GM12801 (cell line): ENCODE measurements around the gene ZSCAN21.

Experiments used
- CTCF ChIP-seq: IDR thresholded peaks from one replicate; pipeline ENCODE4 v1.5.1; 2011; ENCODE audit warnings: control low read depth; ENCODE audit not compliant: insufficient read length; ENCODE audit errors: extremely low read depth

ZSCAN21 gene

DNA sequence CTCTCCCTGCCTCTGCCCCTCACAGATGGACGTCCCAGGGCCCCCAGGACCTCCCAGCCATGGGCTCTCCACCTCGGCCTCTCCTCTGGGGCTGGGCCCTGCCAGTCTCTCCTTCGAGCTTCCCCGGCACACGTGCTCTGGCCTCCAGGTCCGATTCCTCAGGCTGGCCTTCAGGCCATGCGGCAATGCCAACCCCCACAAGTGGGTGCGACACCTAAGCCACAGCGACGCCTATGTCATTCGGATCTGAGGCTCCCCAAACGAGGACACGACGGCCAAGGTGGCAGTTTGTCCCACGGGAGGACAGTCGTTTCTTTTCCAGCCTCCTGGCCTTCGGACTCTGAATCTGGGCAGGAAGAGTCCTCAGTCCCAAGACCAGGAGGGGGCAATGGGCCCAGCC, 57.1 kb downstream of the ZSCAN21 start:
- no peak for TF ChIP-seq CTCF

- no peak for TF ChIP-seq CTCF
Measured at GRCh38 chr7:100107125-100107737, 57.7 kb downstream of the ZSCAN21 start.

- no peak for TF ChIP-seq CTCF
Measured at GRCh38 chr7:100107890-100108289, 58.3 kb downstream of the ZSCAN21 start.

DNA sequence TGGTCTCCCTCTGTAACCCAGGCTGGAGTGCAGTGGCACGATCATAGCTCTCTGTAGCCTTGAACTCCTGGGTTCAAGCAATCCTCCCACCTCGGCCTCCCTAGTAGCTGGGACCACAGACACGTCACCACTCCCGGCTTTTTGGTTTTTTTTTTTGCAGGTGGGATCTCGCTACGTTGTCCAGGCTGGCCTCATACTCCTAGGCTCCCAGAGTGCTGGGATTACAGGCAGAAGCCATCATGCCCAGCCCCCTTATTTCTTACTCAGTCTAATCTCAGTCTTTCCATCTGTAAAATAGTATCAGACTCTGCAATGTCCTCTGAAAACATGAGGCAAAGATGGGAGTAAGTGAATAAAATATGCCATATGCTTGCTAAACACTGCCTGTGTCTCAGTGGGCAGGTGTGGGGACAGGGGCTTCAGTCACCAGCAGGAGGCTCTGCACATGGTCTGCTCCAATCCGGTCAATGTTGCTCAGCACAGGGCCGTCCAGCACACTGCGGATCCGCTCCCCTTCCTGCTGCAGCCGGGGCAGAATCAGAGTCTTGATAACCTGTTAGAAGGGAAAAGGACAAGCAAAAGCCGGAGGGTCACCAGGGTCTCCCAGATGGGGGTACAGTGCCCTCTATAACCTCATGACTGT, 60.1 kb downstream of the ZSCAN21 start:
- no peak for TF ChIP-seq CTCF

GRCh38 chr7:100111156-100111555, 61.6 kb downstream of the ZSCAN21 start:
- TF ChIP-seq CTCF: no peak

DNA sequence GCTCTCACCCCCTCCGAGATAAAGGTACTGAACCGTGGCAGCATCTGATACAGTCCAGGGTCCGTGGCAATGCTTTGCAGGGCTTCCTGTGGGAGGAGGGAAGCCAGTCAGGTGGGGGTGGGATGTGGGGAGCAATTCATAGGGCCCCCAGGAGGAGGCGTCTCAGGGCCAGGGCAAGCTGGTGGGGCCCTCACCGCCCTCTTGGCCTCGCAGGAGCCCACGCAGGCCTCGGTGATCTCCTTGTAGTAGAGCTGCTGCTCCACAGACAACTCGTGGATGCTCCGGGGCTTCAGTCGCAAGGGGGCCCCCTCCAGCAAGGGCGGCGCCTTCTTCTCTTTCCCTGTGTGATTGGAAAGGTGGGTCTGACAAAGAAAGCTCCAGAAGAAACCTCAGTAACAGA, 62.3 kb downstream of the ZSCAN21 start:
- no peak for TF ChIP-seq CTCF
